GM18520 (cell line): ENCODE data around the gene DNAL4.
A peak's percentile ranks its signal among the peaks of the same experiment; 100 is the strongest.

Experiments used
- ATAC-seq: cut with Tn5 transposase; IDR thresholded peaks from one replicate; pipeline ENCODE4 v1.9.1; 2021; ENCODE audit not compliant: unreplicated experiment

The DNAL4 gene

DNA sequence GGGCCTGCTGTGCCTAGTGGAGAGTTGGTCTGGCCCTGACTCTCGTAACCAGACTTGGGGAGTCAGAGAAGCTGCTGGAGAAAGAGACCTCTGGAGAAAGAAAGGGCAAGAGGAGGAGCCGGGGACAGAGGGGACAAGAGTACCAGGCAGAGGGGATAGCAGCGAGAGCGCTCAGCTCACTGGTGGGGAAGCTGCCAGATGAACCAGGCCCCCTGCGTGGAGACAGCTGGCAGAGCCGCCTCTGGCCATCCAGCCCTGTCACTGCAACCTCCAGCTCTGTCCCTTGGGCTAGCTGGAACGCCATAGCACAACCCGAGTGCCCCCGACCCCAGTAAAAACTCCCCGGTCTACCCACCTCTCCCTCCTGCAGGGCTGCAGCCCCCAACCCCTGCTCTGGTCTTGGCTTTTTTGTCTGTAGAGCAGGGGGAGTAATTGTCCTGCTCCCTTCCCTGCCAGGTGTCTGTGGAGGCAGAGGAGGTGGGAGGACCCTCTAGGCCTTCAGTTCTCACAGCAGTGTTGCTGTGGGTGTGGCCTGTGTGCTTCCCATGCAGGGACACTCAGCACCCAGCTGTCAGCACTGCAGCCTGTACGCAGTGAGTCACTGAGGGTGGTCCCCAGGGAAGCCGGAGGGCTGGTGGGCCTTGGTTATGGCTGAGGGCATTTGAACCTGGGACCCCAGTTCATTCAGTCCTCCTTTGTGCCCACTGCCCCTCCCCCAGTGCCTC is 33.3 kb downstream of the DNAL4 start:
- no peak for ATAC-seq

DNA sequence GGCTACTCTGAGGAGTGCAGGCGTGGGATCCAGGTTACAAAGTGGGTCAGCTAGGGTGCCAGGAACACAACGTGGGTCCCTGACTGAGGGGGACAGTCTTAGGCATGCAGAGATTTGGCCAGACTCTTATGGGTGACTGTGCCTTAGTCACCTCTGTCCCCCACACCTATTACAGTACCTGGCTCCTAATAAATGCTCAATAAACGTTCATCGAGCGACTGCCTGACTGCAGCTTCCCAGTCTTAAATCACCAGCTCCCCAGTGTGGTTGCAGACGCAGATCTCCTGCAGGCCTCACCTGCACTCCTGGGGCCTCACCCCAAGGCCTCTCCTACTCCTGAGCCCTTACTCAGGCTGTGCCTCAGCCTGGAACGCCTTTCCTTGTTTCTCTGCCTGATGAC is 34.9 kb downstream of the DNAL4 start:
- no peak for ATAC-seq

DNA sequence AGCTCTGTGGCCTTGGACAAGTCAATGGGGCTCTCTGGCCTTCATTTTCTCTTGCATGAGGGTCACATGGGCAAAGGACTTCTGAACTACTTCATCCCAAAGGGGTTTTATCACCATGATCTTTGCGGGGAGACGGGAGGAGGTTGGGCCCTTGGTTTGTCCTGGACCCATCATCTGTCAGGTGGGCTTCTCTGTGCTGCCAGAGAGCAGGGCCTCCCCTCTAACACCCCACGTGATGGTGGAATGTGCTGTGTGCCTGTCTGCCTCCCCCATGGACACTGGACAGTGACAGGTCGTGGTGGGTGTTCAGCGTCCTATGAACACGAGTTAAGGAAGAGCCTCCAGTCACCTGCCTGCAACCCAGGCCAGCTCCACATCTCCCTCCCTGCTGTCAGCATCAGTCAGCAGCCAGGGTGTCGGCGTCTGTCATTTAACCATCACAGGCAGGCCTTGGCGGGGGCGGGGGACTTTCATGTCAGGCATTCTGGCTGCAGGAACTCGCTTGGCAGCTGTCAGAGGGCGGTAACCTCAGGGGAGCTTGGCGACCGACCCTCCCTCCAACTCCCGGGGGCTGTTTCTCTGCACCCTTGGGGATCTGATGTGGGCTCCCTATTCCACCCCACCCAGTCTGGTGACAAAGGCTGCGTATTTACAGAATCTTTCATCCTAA is 35.5 kb downstream of the DNAL4 start:
- ATAC-seq: no peak

DNA sequence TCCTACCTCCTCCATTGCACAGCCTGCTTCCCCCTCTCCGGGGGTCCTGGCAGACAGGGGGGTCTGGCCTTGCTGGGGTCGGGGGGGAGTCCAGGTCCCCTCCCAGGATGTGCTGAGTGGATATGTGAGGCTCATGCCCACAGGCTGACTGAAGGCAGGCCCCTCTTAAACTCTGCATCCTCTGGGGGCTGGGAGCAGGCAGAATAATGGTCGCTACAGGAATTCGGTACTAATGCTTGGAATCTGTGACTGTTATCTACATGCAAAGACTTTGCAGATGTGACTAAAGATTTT is 36.5 kb downstream of the DNAL4 start:
- ATAC-seq: no peak

DNA sequence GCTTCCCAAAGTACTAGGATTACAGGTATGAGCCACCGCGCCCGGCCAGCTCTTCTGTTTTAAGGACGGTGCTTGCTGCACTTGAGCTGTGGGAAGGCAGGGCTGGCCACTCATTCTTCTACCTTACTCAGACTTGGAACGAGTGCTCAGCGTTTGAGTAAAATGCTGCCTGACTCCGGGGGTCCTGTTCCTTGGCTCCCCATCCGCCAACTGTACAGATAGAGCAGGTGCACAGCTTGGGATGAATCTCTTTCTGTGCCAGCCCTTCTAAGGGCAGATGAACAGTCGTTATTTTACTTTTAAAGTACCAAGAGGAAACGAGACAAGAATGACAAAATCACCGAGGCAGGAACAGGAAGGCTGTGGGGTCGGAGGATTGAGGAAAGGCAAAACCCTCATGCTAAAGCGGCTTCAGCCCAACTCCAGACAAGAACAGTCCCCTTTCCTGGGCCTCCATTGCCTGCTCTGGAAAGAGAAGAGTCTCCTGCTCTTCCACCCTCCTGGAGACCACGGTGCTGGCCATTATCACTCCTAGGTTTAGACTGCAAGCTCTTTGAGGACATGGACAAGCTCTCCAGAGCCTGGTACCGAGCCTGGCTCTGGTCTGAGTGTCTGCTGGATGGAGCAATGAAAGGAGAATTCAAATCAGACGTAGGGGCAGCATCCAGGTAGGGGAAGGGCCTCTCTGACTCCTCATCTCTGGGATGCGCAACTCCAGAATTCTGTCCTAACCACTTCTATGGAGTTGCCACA is 37.1 kb downstream of the DNAL4 start:
- no peak for ATAC-seq

DNA sequence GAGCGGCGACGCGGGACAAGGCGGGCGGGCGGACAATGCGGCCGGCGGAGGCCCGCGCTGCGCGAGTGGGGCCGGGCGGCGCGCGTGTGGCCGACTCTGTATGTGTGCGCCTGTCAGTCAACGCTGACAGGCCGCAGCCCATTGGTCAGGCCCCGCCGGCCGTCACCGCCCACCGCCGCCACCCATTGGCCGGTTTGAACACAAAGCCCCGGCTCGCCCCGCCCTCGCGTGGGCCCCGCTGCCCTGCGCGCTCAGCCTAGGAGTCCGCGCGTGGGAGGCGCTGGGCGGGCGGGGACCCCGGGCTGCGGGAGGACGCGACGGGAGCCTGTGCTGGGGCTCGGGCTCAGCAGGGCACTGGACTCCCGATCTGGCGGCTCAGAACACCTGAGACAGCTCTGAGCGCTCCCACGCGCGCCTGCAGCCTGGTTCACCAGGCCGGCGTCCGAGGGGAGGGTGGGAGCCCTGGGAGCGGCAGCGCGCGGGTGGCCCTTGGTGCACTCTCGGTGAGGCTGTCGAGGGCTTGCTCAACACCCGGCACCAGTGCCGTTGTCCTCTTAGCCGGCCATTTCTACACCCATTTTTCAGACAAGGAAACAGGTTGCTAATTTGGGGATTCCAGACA is 37.9 kb downstream of the DNAL4 start, which contains the start of gene SUN2:
SUN2 (minus strand) TSS at position 88 of the 622 bp plus-strand sequence. CDS start 3,370 bp downstream, outside the sequence.
- peak; percentile 64 for ATAC-seq

DNA sequence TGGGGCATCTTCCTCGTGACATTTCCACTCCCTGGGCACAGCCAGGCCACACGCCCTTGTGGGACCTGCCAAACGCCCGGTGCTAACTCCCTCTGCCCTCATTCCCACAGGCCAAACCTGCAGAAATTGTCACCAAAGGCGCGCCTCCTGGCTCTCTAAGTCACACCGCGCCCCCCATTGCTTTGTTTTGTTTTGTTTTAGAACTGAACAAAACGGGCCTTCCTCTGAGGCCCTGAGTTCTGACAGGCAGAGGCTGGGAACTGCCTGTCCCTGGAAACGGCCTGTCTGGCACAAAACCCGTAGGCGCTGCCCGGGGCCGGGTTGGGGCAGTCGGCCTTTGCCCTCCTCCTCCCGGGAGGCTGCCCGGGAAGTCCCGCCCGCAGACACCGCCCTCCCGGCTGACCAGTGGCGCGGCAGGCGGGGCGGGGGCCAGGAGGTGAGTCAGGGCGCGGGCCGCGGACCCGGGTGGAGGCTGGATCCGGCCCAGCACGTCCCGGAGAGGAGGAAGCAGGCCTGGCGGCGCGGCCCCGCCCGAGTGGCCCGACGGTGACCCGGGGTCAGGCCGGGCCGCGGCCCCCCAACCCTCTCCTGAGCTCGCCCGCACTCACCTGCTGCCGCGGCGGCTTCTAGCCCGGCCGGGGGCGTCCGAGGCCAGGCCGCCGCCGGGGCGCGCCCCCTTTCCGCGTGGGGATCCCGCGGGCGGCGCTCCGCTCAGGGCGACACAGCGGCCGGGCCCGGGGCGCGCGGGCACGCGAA is 38.6 kb downstream of the DNAL4 start:
- ATAC-seq: peak; percentile 30

DNA sequence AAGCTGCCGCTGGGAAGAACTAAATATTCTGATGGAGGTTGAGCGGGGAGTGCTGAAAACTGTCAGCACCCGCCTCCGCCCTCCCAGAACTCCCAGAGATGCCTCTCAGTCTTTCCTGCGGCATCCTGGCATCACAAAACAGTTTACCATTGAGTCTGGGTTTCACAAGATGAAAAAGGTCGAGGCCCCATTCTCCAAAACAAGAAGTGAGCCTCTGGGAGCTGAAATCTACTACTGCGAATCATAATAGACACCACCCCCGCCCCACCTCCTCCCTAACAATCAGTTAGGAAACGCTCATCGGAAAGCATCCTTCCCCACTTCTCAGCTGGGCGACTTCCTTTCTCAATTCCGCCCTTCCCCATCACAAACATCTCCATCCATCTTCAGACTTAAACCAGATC is 39.2 kb downstream of the DNAL4 start:
- no peak for ATAC-seq

DNA sequence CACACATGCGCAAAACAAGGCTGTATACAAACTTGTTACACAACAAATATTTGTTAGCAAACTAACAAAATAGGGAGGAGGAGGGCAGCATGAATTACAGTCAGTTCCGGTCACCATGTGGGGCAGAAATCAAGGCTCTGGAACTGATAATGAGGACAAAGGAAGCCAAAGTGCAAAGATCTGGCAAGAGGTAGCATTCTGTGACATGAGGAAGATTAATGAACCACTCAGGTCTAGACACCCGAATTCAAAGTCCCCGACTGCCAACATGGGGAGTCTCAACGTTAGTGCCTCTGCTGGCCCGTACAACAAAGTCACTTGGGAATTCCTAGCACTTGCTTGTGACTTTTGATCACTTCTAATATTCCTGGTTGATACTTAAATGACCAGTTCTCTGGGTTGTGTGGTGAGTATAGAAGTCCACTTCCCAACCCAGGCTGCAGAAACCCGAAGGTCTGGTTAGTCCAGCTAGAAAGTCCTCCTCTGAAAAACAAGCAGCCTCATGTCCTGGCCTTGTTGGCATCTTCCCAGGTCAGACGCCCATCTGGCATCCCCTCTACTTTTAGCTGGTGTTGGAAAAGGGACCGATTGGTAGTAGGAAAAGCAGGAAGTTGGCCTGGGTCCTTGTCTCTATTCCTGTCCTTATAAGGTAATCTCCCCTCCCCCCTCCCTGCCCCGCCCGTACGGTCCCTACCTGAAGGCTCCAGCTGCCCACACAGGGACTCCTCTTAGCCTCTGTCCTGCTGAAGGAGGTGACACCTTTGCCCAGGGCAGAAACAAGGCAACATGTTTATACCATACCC is 39.8 kb downstream of the DNAL4 start:
- ATAC-seq: no peak

DNA sequence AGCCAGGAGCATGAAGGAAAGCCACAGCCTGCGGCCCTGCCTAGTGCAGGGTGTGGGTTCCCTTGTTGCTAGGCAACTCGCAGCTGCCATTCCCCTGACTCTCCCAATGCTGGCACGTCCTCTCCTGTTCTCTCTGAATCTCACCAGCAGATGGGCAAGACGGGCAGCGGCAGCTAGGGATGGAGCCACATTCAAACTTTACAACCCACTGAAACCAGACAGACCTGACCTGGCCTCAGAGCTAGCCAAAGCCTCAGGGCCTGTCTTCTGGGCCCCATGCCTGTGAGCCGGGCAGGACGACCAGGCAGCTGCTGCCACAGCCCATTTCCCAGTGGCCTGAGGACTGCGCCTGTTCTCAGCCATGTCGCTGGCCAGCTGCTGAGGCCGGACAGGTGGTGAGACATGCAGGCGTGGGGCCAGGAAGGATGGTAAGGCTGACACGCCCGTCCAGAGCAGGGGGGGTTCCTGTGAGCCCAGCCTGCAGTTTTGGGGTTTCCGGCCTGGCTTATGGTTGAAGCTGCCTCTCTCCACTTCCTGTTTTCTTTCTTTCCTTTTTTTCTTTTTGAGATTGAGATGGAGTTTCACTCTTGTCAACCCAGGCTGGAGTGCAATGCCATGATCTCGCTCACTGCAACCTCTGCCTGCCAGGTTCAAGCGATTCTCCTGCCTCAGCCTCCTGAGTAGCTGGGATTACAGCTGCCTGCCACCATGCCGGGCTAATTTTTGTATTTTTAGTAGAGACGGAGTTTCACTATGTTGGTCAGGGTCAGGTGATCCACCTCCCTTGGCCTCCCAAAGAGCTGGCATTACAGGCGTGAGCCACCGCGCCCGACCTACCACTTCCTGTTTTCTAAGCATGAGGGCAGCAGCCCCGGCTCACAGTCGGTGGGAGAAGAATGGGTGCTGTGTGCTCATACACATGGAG is 42.3 kb downstream of the DNAL4 start:
- no peak for ATAC-seq

DNA sequence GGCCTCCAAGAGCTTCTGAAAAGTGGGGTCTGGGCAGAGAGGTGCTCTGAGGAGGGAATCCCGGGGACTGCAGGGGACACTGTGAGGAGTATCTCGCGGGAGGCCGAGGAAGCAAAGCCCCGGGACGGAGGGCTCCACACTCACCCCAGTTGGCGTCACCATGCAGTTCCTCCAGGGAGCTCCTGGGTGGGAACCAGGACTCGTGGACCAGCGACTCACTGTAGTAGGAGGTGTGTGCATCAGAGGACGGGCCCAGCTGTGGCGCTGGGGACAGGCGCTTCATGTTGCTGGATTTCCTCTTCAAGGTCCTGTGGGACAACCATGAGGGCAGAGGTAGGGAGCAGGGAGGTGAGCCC is 42.9 kb downstream of the DNAL4 start:
- ATAC-seq: no peak

DNA sequence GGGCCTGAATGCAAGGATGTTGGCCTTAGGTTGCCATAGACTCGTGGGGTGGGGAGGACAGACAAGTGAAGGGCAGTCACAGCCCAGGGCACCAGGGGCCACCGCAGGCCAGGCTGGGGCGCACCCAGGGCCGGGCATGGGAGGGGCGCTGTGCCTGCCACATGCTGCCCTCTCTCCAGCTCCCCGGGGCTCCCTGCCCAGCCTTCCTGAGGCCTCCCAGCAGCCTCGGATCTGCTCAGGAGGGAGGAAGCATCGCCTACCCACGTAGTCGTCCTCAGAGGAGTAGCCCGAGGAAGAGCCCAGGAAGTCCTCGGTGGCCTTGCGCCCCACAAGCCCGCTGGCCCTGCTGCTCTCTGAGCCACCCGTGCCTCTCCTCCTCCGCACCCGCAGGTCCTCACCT is 43.3 kb downstream of the DNAL4 start:
- no peak for ATAC-seq

DNA sequence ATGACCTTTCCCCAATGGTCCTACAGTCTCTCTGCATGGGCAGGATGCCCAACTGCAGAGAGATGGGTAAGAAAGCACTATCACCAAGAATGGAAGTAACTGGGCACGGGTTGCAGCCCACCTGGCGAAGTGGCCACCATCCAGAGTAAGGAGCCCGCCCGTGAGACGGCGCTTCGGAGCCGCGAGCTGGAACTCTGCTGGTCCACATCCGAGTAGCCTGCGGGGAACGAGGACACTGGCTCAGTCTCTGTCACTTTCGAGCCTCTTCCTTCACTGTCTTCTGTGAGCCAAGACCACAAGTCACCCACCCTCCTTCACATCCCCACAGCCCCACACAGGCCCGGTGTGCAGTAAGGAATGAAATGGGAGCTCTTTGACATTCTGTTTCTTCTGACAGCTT is 43.8 kb downstream of the DNAL4 start:
- no peak for ATAC-seq

DNA sequence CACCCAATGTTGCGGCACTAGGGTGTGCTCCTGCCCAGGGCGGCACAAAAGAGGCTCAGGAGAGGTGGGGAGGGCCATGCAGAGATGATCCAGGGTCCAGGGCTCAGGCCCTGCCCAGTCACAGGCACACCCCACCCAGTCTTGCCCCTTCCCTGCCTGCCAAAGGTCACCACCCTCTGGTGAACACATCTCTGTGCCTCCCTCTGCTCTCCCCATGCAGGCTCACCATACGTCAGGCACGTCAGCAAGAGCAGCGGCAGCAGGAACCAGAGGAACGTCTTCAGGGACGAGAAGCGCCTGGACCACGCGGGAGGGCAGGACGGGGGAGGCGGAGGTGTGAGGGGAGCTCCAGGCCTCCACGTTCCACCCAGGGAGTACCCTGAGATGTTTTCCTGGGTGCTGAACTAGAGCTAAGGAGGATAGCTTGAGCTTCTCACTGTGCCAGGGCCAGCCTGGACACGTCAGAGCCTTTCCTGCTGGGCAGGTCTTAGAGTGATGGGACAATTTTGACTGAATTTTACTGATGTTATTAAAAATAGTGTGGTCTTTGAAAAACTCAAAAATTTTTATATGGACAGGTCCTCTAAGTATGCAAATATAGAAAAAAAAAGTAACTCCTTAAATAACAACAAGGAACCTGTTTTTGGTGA is 45.3 kb downstream of the DNAL4 start:
- no peak for ATAC-seq

DNA sequence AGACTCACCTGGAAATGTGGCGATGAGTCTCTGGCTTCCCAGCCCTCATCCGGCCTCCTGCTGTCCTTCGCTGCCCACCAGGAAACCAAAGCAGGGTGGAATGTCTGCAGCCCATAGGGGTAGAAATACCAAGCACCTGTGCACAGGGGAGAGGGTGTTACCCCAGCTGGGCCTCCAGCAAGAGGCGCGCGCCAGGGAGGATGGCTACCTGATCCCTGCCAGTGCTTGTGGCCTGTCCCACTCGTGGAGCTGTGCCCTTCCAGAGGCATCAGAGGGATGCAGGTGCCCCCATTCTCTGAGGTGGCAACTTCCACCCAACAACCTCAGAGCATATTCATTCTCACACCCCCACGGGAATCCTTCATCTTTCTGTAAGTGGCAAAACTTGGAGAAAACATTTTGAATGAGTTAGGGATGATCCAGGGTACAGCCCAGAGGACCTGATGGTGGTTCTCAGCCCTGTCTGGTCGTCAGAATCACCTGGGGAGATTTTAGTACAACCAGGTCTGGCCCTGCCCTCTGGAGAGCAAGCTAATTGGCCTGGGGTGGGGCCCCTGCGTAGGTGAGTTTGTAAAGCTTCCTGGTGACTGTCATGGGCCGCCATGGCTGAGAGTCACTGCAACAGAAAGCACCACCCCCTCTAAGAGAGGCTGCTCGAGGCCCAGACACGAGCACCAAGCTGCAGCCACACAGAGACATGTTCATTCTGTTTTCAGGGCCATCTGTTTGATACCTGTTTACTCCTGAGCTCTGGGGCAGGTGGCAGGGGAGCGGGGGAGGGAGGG is 48.1 kb downstream of the DNAL4 start:
- no peak for ATAC-seq

DNA sequence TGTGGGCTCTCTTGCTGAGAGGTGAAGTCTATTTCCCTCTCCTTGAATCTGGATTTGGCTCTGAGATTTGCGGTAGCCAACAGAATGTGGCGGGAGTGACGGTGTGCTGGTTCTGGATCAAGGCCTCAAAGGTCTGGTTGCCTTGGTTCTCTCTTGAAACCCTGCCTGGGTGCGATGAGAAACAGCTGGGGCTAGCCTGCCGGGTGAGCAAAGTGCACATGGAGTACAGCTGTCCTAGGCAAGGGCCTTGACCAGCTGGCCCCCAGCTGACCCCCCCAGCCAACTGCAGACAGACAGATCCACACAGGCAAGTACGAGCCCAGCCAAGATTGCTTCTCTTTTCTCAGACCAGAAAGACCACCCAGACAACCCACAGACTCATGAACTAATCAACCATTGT is 49.0 kb downstream of the DNAL4 start:
- ATAC-seq: no peak

DNA sequence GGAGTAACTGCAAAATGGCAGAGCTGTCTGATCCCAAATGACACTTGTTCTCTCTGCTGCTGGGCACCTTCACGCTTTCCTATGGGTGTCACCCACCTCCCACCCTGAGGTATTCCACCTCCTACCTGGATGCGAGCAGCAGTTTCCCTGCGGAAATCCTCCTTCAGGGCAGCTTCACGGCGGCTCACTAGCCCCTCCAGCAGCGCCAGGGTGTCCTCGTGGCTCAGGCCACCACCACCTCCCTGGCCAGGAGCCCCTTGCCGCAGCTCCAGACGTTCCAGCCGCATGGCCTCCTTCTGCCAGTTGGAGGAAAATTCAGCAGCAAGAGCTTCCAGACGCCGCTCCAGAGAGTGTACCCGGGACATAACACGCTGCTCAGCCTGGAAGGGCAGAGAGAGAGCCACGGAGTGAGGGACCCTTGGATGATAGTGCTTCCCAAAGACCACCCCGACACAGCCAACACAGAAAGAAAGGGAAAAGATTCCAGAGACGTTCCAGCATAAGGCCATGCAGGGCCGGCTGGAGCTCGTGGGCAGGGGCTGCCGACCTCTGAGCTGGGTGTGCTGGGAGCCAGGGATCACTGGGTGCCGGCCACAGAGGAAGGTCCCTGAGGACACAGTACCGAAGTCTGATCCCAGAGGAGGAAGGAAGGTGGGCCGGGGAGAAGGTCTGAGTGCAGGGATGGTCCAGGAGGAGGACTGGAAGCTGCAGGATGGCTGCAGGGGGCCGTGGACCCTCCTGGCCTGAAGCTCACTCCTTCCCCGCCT is 51.6 kb downstream of the DNAL4 start:
- no peak for ATAC-seq
